ENCODE measurements around the gene IFIT3.
"Not testable (repeated sequence)": the region's sequence is repeated elsewhere in the genome, so short reads cannot be mapped to it uniquely, and the experiment has no call there.

IFIT3 gene

GRCh38 chr10:89304446-89304845 lies 23.4 kb upstream of the IFIT3 start:
- no peak for DNase-seq

- no peak for DNase-seq
These were observed 22.9 kb upstream of the IFIT3 start for GRCh38 chr10:89304925-89305324.

GRCh38 chr10:89305766-89306433 lies 21.9 kb upstream of the IFIT3 start:
- no peak for DNase-seq

DNA sequence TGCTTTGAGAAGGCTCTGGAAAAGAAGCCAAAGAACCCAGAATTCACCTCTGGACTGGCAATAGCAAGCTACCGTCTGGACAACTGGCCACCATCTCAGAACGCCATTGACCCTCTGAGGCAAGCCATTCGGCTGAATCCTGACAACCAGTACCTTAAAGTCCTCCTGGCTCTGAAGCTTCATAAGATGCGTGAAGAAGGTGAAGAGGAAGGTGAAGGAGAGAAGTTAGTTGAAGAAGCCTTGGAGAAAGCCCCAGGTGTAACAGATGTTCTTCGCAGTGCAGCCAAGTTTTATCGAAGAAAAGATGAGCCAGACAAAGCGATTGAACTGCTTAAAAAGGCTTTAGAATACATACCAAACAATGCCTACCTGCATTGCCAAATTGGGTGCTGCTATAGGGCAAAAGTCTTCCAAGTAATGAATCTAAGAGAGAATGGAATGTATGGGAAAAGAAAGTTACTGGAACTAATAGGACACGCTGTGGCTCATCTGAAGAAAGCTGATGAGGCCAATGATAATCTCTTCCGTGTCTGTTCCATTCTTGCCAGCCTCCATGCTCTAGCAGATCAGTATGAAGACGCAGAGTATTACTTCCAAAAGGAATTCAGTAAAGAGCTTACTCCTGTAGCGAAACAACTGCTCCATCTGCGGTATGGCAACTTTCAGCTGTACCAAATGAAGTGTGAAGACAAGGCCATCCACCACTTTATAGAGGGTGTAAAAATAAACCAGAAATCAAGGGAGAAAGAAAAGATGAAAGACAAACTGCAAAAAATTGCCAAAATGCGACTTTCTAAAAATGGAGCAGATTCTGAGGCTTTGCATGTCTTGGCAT lies 21.1 kb upstream of the IFIT3 start:
- DNase-seq: no peak

GRCh38 chr10:89307269-89307577 lies 20.6 kb upstream of the IFIT3 start:
- no peak for DNase-seq

DNA sequence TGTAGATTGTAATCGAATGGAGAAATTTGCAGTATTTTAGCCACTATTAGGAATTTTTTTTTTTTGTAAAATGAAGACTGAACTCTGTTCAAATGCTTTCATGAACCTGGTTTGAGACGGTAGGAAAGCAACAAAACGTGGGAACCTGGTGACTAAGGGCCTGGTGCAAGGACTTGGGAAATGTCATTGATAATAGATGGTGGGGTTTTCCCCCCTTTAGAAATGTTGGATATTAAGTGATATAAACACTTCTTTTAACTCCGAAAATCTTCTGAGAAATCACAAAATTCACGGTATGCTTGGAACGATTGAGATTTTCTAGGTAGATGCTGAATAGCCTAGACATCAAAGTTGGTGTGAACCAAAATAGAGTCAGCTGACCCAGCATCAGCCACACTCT lies 19.5 kb upstream of the IFIT3 start:
- no peak for DNase-seq

GRCh38 chr10:89308736-89309135 lies 19.1 kb upstream of the IFIT3 start:
- DNase-seq: no peak

DNA sequence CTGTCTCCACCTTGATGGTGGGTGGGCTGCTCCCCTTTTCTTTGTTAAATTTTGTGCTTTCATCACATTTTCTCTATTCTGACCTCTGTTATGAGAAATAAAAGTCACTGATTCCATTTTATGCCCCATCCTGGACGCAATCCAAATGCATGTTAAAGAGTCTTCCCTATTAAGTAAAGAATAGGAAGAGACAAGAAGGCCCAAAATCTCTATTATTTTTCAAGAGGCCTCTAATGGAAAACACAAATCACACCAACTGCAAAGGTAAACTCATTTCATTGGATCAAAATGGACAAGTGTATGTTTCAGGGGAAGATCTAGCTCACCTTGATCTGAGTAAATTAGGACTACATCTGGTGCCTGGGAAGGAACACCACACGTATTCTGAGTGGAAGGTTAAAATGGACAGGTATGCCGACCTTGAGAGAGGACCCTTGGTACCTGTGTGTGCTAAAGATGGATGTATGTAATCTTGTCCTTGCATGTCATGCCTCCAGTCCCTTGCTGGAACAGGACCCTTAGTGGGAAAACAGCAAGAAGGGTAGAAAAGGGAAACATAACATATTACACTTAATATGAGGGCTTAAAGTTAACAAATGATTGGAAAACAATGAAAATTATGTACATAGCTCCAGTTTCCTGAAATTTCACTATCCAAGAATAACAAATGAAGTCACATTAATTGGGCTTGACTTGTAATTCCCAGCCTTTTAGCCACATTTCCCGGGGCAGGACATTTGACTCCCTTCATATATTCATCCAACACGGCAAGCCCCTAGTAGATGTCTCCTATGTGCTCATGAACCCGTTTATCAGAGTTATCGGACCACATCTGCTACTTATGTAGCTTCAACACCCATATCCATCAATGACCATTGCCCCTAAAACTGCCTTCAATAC lies 18.4 kb upstream of the IFIT3 start:
- DNase-seq: no peak

GRCh38 chr10:89310056-89310893 lies 17.5 kb upstream of the IFIT3 start:
- no peak for DNase-seq

DNA sequence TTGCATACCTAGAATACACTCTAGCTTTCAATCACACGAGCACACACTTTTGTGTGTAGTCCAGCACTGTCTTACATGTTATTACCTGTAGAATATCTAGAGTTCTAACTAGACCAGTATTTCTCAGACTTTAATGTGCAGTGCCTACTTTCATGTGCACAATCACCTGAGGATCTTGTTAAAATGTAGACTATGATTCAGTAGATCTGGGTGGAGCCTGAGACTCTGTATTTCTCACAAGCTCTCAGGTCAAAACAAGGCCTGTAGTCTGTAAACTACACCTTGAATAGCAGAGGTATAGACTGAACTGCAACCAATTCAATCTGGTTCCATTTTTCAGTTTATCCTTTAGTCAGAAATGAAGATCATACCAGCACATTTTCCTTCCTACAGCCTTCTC lies 14.8 kb upstream of the IFIT3 start:
- no peak for DNase-seq

DNA sequence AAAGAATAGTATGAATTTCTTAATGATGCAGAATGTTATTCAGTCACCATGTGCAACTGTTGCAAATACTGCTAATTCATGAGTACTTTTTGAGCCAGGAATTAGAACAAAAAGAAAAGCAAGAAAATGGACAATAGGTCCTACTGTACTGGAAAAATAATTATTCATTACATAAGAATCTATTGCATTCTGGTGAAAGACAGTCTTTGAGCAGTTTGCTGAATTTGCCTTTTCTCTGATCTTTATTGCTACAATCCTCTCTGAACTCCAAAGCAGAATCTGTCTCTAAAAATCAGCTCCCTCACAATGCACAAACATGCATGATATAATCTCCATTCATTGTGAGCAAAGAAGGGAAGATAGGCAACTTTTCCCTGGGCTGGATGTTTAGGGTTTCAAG lies 13.1 kb upstream of the IFIT3 start:
- no peak for DNase-seq

GRCh38 chr10:89318047-89318446 lies 9.8 kb upstream of the IFIT3 start:
- not testable (repeated sequence) for DNase-seq

GRCh38 chr10:89325081-89325480 lies 2.7 kb upstream of the IFIT3 start:
- peak; percentile 12 for DNase-seq

GRCh38 chr10:89325856-89326255 lies 1.9 kb upstream of the IFIT3 start:
- not testable (repeated sequence) for DNase-seq

DNA sequence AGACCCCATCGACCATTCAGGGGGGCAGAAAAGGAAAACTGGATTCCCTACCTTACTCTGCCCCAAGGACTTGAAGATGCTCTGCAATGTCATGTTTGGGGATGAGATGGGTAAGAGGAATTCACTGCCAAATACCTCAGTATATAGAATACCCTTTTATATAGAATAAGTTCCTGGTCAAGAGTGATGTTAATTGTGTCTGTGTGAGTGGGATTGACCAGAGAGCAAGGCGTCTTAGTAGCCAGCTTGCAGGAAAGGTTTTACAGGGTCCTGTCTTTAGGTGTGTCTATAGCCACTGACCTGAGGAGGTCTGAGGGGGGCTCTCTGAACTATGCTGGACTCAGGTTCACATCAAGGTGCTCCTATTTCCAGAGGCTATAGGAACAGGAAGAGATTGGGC lies 1.4 kb downstream of the IFIT3 start:
- DNase-seq: no peak

DNA sequence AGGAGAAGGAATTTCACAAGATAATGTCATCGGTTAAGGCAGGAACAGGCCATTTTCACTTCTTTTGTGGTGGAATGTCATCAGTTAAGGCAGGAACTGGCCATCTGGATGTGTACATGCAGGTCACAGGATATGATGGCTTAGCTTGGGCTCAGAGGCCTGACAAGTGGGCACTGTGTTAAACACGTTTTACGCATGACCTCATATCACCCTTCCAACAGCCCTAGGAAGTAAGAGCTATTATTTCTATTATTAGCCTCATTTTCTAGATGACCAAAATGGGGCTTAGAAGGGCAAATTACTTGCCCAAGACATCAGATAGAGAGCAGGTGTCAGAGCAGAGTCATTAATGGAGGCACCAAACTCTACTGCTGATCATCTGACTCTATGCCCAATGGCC lies 2.2 kb downstream of the IFIT3 start:
- peak; percentile 55 for DNase-seq

GRCh38 chr10:89330537-89331212 lies 2.9 kb downstream of the IFIT3 start:
- DNase-seq: no peak

DNA sequence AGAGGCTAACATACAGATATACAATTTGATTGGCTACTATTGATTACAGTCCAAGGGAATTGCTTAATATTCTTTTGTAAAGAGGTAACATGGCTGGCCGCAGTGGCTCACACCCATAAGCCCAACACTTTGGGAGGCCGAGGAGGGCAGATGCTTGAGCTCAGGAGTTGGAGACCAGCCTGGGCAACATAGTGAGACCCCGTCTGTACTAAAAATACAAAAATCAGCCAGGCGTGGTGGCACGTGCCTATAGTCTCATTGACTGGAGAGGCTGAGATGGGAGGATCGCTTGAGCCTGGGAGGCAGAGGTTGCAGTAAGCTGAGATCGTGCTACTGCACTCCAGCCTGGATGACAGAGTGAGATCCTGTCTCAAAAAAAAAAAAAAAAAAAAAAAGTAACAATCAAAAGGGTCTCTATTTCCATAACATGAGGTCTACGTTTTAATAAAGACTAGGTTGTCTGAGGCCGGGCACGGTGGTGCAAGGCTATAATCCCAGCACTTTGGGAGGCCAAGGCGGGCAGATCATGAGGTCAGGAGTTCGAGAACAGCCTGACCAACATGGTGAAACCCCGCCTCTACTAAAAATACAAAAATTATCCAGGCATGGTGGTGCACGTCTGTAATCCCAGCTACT lies 3.8 kb downstream of the IFIT3 start:
- DNase-seq: not testable (repeated sequence)

- peak; percentile 75 for DNase-seq
These were observed 4.4 kb downstream of the IFIT3 start for GRCh38 chr10:89332123-89332633.

DNA sequence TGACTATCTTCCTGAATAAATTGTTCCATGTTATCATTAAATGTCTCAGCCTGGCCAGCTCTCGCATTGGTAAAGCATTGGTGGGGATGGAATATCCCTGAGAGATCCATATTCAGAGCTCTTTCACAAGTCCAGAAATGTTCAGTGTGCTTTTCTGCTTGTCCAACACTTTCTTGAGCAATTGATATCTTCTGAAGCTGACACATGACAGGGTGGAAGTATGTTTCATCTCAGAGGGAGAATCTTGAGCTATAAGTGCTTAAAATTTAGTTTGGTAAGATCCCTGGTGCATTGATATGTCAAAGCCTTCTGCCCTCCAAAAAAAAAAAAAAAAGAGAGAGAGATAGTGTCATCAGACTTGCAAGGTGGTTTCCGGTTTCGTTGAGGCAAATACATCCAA lies 7.4 kb downstream of the IFIT3 start:
- DNase-seq: no peak

GRCh38 chr10:89336241-89336640 lies 8.4 kb downstream of the IFIT3 start:
- DNase-seq: no peak

Data from MV-4-11 (cell line).